Measurements from ENCODE around the gene RAB3IP. TPM values are rescaled to one million over a fixed set of nuclear protein-coding genes. Genes with fewer than 3 reads are reported as not detected.
A peak's percentile ranks its signal among the peaks of the same experiment; 100 is the strongest.

Gene RAB3IP
- total RNA-seq, 1 donor from 2014 or later = 111 TPM

DNA sequence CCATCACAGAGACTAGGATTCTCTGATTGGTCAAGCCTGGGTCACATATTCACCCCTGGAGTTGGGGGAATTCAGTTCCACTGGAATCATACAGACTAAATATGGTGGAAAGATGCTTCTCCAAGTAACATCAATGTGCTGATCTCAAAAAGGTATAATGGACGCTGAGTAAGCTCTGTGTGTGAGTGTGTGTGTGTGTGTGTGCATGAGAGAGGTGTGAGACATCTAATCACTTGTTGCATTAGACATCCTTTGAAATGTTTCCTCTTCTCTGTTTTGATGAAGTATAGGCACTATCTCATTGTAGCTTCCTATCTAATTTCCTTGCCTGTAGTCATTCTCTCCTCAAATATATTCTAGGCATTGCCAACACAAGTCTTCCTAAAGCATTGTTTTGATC, 5.0 kb upstream of the RAB3IP start:
- H3K9ac ChIP-seq = no peak overlapping the region
- H3K27ac ChIP-seq = no peak overlapping the region
- TF ChIP-seq, protein P1, sequence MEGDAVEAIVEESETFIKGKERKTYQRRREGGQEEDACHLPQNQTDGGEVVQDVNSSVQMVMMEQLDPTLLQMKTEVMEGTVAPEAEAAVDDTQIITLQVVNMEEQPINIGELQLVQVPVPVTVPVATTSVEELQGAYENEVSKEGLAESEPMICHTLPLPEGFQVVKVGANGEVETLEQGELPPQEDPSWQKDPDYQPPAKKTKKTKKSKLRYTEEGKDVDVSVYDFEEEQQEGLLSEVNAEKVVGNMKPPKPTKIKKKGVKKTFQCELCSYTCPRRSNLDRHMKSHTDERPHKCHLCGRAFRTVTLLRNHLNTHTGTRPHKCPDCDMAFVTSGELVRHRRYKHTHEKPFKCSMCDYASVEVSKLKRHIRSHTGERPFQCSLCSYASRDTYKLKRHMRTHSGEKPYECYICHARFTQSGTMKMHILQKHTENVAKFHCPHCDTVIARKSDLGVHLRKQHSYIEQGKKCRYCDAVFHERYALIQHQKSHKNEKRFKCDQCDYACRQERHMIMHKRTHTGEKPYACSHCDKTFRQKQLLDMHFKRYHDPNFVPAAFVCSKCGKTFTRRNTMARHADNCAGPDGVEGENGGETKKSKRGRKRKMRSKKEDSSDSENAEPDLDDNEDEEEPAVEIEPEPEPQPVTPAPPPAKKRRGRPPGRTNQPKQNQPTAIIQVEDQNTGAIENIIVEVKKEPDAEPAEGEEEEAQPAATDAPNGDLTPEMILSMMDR (IDR thresholded peaks at IDR 0.05) = no peak
- TF ChIP-seq EZH2phosphoT487 (IDR thresholded peaks at IDR 0.05) = no peak
- TF ChIP-seq EZH2 (IDR thresholded peaks at IDR 0.05) = no peak
- peaks cover 28% of the 10 kb centered on the region for H3K27me3 ChIP-seq
- H3K4me3 Mint-ChIP-seq = no peak overlapping the region
- peaks cover 5% of the 10 kb centered on the region for H3K27me3 Mint-ChIP-seq (ENCODE audit: insufficient read depth, low read depth)
- H4K20me1 ChIP-seq (ENCODE audit: low read depth) = no peaks in the 10 kb centered on the region
- H3K9me3 Mint-ChIP-seq = no peaks in the 10 kb centered on the region
- H3K4me3 ChIP-seq = no peak overlapping the region
- no peaks in the 10 kb centered on the region for H3K36me3 Mint-ChIP-seq
- H3K4me2 ChIP-seq = no peak overlapping the region
- no peak overlapping the region for H3K27ac Mint-ChIP-seq
- H2AFZ ChIP-seq (replicated peaks) = no peak overlapping the region
- no peaks in the 10 kb centered on the region for H3K36me3 ChIP-seq
- no peaks in the 10 kb centered on the region for H3K79me2 ChIP-seq (ENCODE audit: low read depth)
- H3F3A ChIP-seq (ENCODE audit: low read depth) = no peaks in the 10 kb centered on the region
- DNase-seq (ENCODE audit: low spot score) = no peak
- H3K9me3 ChIP-seq (ENCODE audit: low read depth) = no peaks in the 10 kb centered on the region
- H3K4me1 Mint-ChIP-seq = no peaks in the 10 kb centered on the region
- no peaks in the 10 kb centered on the region for H3K4me1 ChIP-seq

DNA sequence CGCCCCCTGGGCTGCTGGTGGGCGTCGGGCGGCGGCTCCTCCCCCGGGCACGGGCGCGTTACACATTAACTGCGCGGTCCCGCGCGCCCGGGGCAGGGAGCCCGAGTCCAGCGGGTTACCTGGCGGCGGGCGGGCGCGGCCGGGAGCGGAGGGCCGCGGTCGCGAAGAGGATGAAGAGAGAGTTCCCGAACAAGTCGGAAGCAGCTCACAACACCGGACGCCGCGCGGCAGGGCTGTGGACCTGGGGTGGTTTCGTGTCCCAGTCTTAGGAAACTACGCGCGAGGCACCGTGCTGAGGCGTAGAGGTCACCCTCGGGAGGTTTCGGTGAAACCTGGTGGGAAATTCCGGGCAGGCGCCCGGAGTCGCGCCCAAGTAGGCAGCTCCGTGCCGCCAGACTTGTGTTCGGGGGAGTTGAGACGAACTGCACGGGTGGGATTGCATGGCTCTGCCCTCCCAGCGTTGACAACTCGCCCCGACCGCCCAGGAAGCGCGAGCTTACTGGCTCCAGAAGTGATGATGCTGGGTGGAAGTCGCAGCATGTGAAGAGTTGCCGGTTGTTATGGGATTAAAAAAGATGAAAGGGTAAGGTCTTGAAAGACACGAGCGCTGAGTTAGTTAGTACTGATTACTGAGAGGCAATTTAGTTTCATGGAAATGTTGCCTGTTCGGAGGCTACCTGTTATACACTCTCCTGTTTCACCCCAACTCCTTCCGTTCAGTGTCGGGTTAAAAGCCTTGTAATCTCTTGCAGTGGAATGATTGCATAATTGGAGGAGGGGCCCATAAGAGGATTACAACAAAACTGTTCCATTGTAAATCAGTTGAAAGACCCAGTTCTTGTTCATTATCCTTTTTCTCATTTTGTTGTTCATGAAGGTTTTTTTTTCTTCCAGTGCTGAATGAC, 879 bp downstream of the RAB3IP start:
- peak overlapping the region; percentile 95 for H3K4me3 ChIP-seq
- TF ChIP-seq EZH2phosphoT487 (IDR thresholded peaks at IDR 0.05) = no peak
- TF ChIP-seq EZH2 (IDR thresholded peaks at IDR 0.05) = no peak
- TF ChIP-seq, protein P1 (IDR thresholded peaks at IDR 0.05) = no peak
- H3K36me3 ChIP-seq = no peaks in the 10 kb centered on the region
- peaks cover 35% of the 10 kb centered on the region for H3K27me3 ChIP-seq
- H3K79me2 ChIP-seq (ENCODE audit: low read depth) = peaks cover 45% of the 10 kb centered on the region
- peak; percentile 87 for DNase-seq (ENCODE audit: low spot score)
- Mint-ChIP-seq H3K27ac (no peak overlapping the region), H3K4me3 (peak overlapping the region; percentile 90), H3K27me3 (ENCODE audit: insufficient read depth, low read depth) (peaks cover 7% of the 10 kb centered on the region), H3K36me3 (peaks cover 2% of the 10 kb centered on the region), H3K4me1 (peaks cover 10% of the 10 kb centered on the region), H3K9me3 (no peaks in the 10 kb centered on the region)
- H3F3A ChIP-seq (ENCODE audit: low read depth) = peaks cover 21% of the 10 kb centered on the region
- H3K4me2 ChIP-seq = peak overlapping the region; percentile 97
- peak overlapping the region; percentile 57 for H3K9ac ChIP-seq
- H2AFZ ChIP-seq (replicated peaks) = peak overlapping the region; percentile 84
- no peaks in the 10 kb centered on the region for H3K9me3 ChIP-seq (ENCODE audit: low read depth)
- peak overlapping the region; percentile 83 for H3K27ac ChIP-seq
- H3K4me1 ChIP-seq = peaks cover 17% of the 10 kb centered on the region
- H4K20me1 ChIP-seq (ENCODE audit: low read depth) = peaks cover 49% of the 10 kb centered on the region

DNA sequence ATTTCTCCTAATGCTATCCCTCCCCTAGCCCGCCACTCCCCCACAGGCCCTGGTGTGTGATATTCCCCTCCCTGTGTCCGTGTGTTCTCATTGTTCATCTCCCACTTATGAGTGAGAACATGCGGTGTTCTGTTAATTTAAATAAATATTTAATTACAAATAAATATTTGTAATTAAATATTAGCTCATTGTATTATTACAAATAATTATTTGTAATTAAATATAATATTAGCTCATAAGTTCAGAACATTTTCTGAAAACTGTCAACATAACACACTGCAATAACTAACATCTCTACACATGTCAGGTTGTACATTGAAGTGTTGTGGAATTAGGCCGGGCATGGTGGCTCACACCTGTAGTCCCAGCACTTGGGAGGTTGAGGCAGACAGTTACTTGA, 5.4 kb downstream of the RAB3IP start:
- Mint-ChIP-seq H3K36me3 (peaks cover 2% of the 10 kb centered on the region), H3K9me3 (no peaks in the 10 kb centered on the region), H3K4me1 (peaks cover 10% of the 10 kb centered on the region), H3K27ac (no peak overlapping the region), H3K27me3 (ENCODE audit: insufficient read depth, low read depth) (peaks cover 3% of the 10 kb centered on the region), H3K4me3 (no peak overlapping the region)
- TF ChIP-seq EZH2phosphoT487 (IDR thresholded peaks at IDR 0.05) (no peak), EZH2 (IDR thresholded peaks at IDR 0.05) (no peak)
- TF ChIP-seq, protein P1 (IDR thresholded peaks at IDR 0.05) = no peak
- Histone ChIP-seq H3K27ac (no peak overlapping the region), H3K79me2 (ENCODE audit: low read depth) (peaks cover 75% of the 10 kb centered on the region), H4K20me1 (ENCODE audit: low read depth) (peaks cover 59% of the 10 kb centered on the region), H3K9ac (no peak overlapping the region), H3K4me1 (peaks cover 17% of the 10 kb centered on the region), H3K9me3 (ENCODE audit: low read depth) (no peaks in the 10 kb centered on the region), H3K36me3 (no peaks in the 10 kb centered on the region), H3K27me3 (peaks cover 12% of the 10 kb centered on the region), H2AFZ (replicated peaks) (no peak overlapping the region), H3K4me3 (no peak overlapping the region), H3K4me2 (no peak overlapping the region), H3F3A (ENCODE audit: low read depth) (peaks cover 25% of the 10 kb centered on the region)
- no peak for DNase-seq (ENCODE audit: low spot score)

All from neural progenitor cell (in vitro differentiated cells).